HEK293 (cell line): ENCODE data around the gene TMEM191B.
"Not testable (repeated sequence)": the region's sequence is repeated elsewhere in the genome, so short reads cannot be mapped to it uniquely, and the experiment has no call there.

Experiments used
- CTCF ChIP-seq: fragments of 450-650 bp; formaldehyde crosslinking; IDR thresholded peaks from 2 replicates; pipeline ENCODE4 v1.5.1; 2016; ENCODE audit warnings: missing biosample characterization, missing genetic modification characterization
- ZNF148 ChIP-seq: fragments of 450-650 bp; formaldehyde crosslinking; IDR thresholded peaks from 2 replicates; pipeline ENCODE4 v1.5.0; 2017; ENCODE audit warnings: missing biosample characterization, missing genetic modification characterization, borderline replicate concordance
- ZNF274 ChIP-seq, 2 experiments: fragments of 200-500 bp in 1 of 2; fragments of 450-650 bp in 1 of 2; sonication (Bioruptor generic) in 1 of 2; formaldehyde crosslinking in 1 of 2; IDR thresholded peaks; 2 replicates each; pipeline versions ENCODE4 v1.5.1 to v1.6.1; 2014 to 2016; ENCODE audit warnings: borderline replicate concordance in 1 of 2, inconsistent platforms in 1 of 2, low read length in 1 of 2, missing biosample characterization in 1 of 2, missing genetic modification characterization in 1 of 2

- TF ChIP-seq CTCF; ZNF274 (IDR thresholded peaks at IDR 0.05; ENCODE audit: low read length); ZNF274 (tag by site-specific recombination; IDR thresholded peaks at IDR 0.05; ENCODE audit: borderline replicate concordance); ZNF148 (tag by site-specific recombination): not testable (repeated sequence)
These were observed 43.1 kb downstream of the TMEM191B start for GRCh38 chr22:18570509-18571246.
